Measurements from ENCODE around the gene PDLIM1.

The PDLIM1 gene

GRCh38 chr10:95264227-95265051 lies 26.4 kb downstream of the PDLIM1 start:
- no peak for TF ChIP-seq CTCF (conservative IDR thresholded peaks at IDR 0.05; ENCODE audit: low read depth)
- peak overlapping the region; percentile 61 for H3K27ac ChIP-seq
- ChIA-PET POLR2A (ENCODE audit: low non-redundant PET) (no interaction called here), CTCF (interaction anchor here (1.1 to 1.4 kb wide), 2 partner anchors 47 to 99 kb away, joined by 4 read pairs; no protein-coding TSS in a partner anchor)
- DNase-seq (ENCODE audit: low spot score), result peak; percentile 75

- CTCF ChIA-PET, result interaction anchor here (1.1 to 1.4 kb wide), 2 partner anchors 47 to 100 kb away, joined by 4 read pairs; no protein-coding TSS in a partner anchor
- POLR2A ChIA-PET (ENCODE audit: low non-redundant PET), result no interaction called here
- H3K27ac ChIP-seq, result peak overlapping the region; percentile 61
- no peak for TF ChIP-seq CTCF (conservative IDR thresholded peaks at IDR 0.05; ENCODE audit: low read depth)
- no peak for DNase-seq (ENCODE audit: low spot score)
Measured at GRCh38 chr10:95263864-95264226, 27.0 kb downstream of the PDLIM1 start.

- ChIA-PET POLR2A (ENCODE audit: low non-redundant PET) (no interaction called here), CTCF (no interaction called here)
- no peak for DNase-seq (ENCODE audit: low spot score)
- peak overlapping the region; percentile 57 for H3K27ac ChIP-seq
- no peak for TF ChIP-seq CTCF (conservative IDR thresholded peaks at IDR 0.05; ENCODE audit: low read depth)
Measured at GRCh38 chr10:95262763-95263518, 27.9 kb downstream of the PDLIM1 start.

- H3K27ac ChIP-seq, result peak overlapping the region; percentile 84
- CTCF ChIA-PET, result interaction anchor here (0.6 to 2.8 kb wide), 4 partner anchors 15 to 1252 kb away, joined by 5 to 10 read pairs (median 6); partner anchors contain the start of gene PDLIM1
- TF ChIP-seq CTCF (conservative IDR thresholded peaks at IDR 0.05; ENCODE audit: low read depth), result no peak
- POLR2A ChIA-PET (ENCODE audit: low non-redundant PET), result no interaction called here
- no peak for DNase-seq (ENCODE audit: low spot score)
Measured at GRCh38 chr10:95261926-95262325, 28.9 kb downstream of the PDLIM1 start.

GRCh38 chr10:95260909-95261552 lies 29.8 kb downstream of the PDLIM1 start:
- TF ChIP-seq CTCF (conservative IDR thresholded peaks at IDR 0.05; ENCODE audit: low read depth), result no peak
- no peak for DNase-seq (ENCODE audit: low spot score)
- CTCF ChIA-PET, result interaction anchor here (0.6 to 2.8 kb wide), 4 partner anchors 14 to 1253 kb away, joined by 4 to 10 read pairs (median 6); partner anchors contain the start of gene PDLIM1

GRCh38 chr10:95260397-95260881 lies 30.4 kb downstream of the PDLIM1 start:
- peak overlapping the region; percentile 84 for H3K27ac ChIP-seq
- TF ChIP-seq CTCF (conservative IDR thresholded peaks at IDR 0.05; ENCODE audit: low read depth), result no peak
- ChIA-PET POLR2A (ENCODE audit: low non-redundant PET) (interaction anchor here (0.8 kb wide), 1 partner anchor 15 kb away, joined by 3 read pairs; no protein-coding TSS in a partner anchor), CTCF (interaction anchor here (0.6 to 2.8 kb wide), 3 partner anchors 14 to 71 kb away, joined by 4 to 10 read pairs (median 8); partner anchors contain the start of gene PDLIM1)
- peak; percentile 67 for DNase-seq (ENCODE audit: low spot score)

More at GRCh38 chr10:95260909-95261552, 29.8 kb downstream of the PDLIM1 start:
- POLR2A ChIA-PET (ENCODE audit: low non-redundant PET), result no interaction called here
- peak overlapping the region; percentile 84 for H3K27ac ChIP-seq
